Measurements from ENCODE around the gene SP3. TPM values are rescaled to one million over a fixed set of nuclear protein-coding genes. Genes with fewer than 3 reads are reported as not detected.

Gene SP3
- total and polyA plus RNA-seq, 4 donors = 14.5 to 183 (median 55.2) TPM

DNA sequence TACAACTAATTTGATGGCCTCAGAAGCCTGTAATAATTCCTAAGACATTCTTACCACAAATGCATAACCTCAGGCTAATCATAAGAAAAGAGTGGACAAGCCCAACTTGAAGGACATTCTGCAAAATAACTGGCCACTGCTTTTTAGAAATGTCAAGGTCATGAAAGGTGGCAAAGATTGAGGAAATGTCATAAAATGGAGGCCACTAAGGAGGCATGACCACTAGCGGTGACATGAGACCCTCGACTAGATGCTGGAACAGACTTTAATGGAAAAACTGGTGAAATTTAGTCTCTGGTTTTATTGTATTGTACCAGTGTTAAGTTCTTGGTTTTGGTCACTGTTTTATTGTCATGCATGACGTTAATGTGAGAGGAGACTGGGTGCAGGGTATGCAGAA lies 78.6 kb downstream of the SP3 start:
- Histone ChIP-seq H3K9me3 (ENCODE audit: control insufficient read depth in 4 of 4, insufficient read depth in 3 of 4, low read length in 3 of 4) (peaks cover 0 to 6% (median 1%) of the 10 kb centered on the region in 4 donors), H3K27ac (ENCODE audit: low read depth in 1 of 2, low read length in 1 of 2) (no peak overlapping the region), H3K4me1 (ENCODE audit: control insufficient read depth in 5 of 5, insufficient read depth in 5 of 5, low read length in 5 of 5) (peaks cover 0 to 19% (median 0%) of the 10 kb centered on the region in 5 donors), H3K9ac (ENCODE audit: insufficient read depth in 1 of 2, low read length in 2 of 2) (no peak overlapping the region), H3K27me3 (ENCODE audit: control insufficient read depth in 3 of 3, insufficient read depth in 3 of 3, low read length in 2 of 3) (no peaks in the 10 kb centered on the region), H3K36me3 (ENCODE audit: control insufficient read depth in 4 of 4, insufficient read depth in 4 of 4, low read length in 4 of 4) (no peaks in the 10 kb centered on the region), H3K4me3 (no peak overlapping the region)
- TF ChIP-seq, protein P1, sequence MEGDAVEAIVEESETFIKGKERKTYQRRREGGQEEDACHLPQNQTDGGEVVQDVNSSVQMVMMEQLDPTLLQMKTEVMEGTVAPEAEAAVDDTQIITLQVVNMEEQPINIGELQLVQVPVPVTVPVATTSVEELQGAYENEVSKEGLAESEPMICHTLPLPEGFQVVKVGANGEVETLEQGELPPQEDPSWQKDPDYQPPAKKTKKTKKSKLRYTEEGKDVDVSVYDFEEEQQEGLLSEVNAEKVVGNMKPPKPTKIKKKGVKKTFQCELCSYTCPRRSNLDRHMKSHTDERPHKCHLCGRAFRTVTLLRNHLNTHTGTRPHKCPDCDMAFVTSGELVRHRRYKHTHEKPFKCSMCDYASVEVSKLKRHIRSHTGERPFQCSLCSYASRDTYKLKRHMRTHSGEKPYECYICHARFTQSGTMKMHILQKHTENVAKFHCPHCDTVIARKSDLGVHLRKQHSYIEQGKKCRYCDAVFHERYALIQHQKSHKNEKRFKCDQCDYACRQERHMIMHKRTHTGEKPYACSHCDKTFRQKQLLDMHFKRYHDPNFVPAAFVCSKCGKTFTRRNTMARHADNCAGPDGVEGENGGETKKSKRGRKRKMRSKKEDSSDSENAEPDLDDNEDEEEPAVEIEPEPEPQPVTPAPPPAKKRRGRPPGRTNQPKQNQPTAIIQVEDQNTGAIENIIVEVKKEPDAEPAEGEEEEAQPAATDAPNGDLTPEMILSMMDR (IDR thresholded peaks at IDR 0.05; ENCODE audit: control extremely low read depth, extremely low read depth) = no peak
- ATAC-seq (ENCODE audit: insufficient read depth, low FRiP score) (no peak), DNase-seq (no peak)
- WGBS, 2 donors = 89 to 96% methylated on average over 3 of the region's 3 CpGs

DNA sequence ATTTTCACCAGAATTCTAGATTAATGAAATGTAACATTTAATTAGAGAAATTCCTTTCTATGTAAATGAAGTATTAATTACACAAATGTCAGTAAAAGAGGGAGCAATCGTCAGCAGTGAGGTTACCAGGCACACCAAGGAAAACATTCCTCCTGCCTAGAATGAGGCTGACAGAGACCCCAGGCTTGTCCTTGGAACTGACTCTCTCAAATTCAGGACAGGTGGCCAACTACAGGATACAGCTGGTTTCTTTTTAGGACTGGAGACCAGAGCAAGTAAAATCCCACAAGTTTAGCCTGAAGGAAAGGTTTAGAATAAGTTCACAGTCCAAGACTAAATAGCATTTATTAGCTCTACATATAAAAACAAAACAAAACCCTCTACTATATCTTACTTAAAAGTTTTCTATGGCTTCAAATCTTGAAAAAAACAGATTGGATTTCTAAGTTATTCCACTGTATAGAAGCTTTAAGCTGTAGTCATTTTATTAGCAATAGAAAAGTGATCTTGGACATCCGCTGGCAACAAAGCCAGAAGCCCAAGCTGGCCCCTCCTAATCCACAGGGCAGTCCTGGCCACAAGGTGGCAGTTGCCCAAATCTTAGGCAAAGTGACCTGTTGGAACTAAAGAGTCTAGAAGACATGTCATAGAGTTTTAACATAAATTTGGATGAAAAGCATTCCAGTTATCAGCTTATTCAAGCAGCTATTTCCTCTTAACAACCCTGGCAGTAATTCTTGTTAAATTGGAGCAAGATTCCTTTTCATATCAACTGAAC lies 81.0 kb downstream of the SP3 start:
- no peaks in the 10 kb centered on the region for H3K27me3 ChIP-seq (ENCODE audit: control insufficient read depth in 3 of 3, insufficient read depth in 3 of 3, low read length in 2 of 3)
- WGBS, 2 donors = 60 to 75% methylated on average over 2 of the region's 2 CpGs
- TF ChIP-seq, protein P1 (IDR thresholded peaks at IDR 0.05; ENCODE audit: control extremely low read depth, extremely low read depth) = peak; percentile 57
- peaks cover 0 to 27% (median 2%) of the 10 kb centered on the region in 5 donors for H3K4me1 ChIP-seq (ENCODE audit: control insufficient read depth in 5 of 5, insufficient read depth in 5 of 5, low read length in 5 of 5)
- ATAC-seq (ENCODE audit: insufficient read depth, low FRiP score) (no peak), DNase-seq (peak; percentile 55 to 80 (median 73))
- H3K27ac ChIP-seq (ENCODE audit: low read depth in 1 of 2, low read length in 1 of 2) = no peak overlapping the region
- H3K36me3 ChIP-seq (ENCODE audit: control insufficient read depth in 4 of 4, insufficient read depth in 4 of 4, low read length in 4 of 4) = no peaks in the 10 kb centered on the region
- no peak overlapping the region for H3K9ac ChIP-seq (ENCODE audit: insufficient read depth in 1 of 2, low read length in 2 of 2)
- H3K4me3 ChIP-seq = no peak overlapping the region
- H3K9me3 ChIP-seq (ENCODE audit: control insufficient read depth in 4 of 4, insufficient read depth in 3 of 4, low read length in 3 of 4) = peaks cover 0 to under 1% (median under 1%) of the 10 kb centered on the region in 4 donors

DNA sequence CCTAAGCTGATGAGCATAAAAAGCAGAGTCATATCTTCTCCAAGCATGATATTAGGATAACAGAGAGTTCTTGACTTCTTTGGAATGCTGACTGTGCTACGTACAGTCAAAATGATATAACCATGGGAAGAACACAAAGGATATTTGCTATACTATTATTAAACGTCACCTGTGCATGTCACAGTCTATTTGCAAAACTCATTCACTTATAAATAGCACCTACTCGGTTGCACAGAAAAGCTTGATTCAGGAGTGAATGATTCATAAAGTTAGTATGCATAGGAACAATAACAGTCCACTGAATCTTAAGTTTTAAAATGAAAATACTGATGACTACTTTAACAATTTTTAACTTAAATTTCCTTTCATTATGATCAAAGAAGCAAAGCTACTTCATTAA lies 83.3 kb downstream of the SP3 start:
- no peaks in the 10 kb centered on the region for H3K36me3 ChIP-seq (ENCODE audit: control insufficient read depth in 4 of 4, insufficient read depth in 4 of 4, low read length in 4 of 4)
- TF ChIP-seq, protein P1 (IDR thresholded peaks at IDR 0.05; ENCODE audit: control extremely low read depth, extremely low read depth) = no peak
- H3K4me1 ChIP-seq (ENCODE audit: control insufficient read depth in 5 of 5, insufficient read depth in 5 of 5, low read length in 5 of 5) = peaks cover 0 to 27% (median 2%) of the 10 kb centered on the region in 5 donors
- H3K27me3 ChIP-seq (ENCODE audit: control insufficient read depth in 3 of 3, insufficient read depth in 3 of 3, low read length in 2 of 3) = no peaks in the 10 kb centered on the region
- no peak overlapping the region for H3K4me3 ChIP-seq
- 63 to 66% methylated on average over 3 of the region's 3 CpGs for WGBS, 2 donors
- DNase-seq (no peak), ATAC-seq (ENCODE audit: insufficient read depth, low FRiP score) (no peak)
- H3K9ac ChIP-seq (ENCODE audit: insufficient read depth in 1 of 2, low read length in 2 of 2) = no peak overlapping the region
- no peak overlapping the region for H3K27ac ChIP-seq (ENCODE audit: low read depth in 1 of 2, low read length in 1 of 2)
- H3K9me3 ChIP-seq (ENCODE audit: control insufficient read depth in 4 of 4, insufficient read depth in 3 of 4, low read length in 3 of 4) = no peaks in the 10 kb centered on the region
